ENCODE measurements around the gene SORBS1.

The SORBS1 gene

DNA sequence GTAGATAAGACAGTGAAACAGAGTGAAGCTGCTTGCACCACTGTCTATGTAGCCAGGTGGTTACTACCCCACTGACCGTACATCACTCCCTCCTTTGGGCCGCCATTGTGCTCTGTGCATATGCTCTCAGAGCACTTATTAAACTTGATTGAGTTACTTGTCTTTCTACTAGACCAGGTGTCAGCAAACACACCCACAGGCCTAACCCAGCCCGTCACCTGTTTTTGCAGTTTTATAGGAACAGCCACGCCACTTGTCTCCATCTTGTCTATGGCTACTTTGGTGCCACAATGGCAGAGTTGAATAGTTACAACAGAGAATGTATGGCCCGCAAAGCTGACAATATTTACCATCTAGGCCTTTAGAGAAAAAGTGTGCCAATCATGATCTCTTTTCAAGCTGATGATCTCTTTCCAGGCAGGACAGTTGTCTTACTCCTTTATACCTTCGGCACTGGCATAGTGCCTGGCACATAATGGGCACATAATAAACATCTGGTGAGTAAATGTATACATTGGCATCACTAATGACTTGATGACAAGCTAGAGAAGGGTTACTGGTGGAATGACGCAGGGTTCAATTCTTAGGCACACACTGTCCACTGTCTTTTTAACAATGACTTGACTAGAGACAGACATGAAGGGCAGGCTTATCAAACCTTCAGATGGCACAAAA lies 36.7 kb downstream of the SORBS1 start:
- no peak overlapping the region for H4K8ac ChIP-seq (ENCODE audit: low read depth, low read length)
- no peak overlapping the region for H3K56ac ChIP-seq (ENCODE audit: low read length)
- no peaks in the 10 kb centered on the region for H3K36me3 ChIP-seq (ENCODE audit: control insufficient read depth, insufficient read depth, low read length)
- no peaks in the 10 kb centered on the region for H3K4me1 ChIP-seq (ENCODE audit: control insufficient read depth, low read depth, low read length)
- H3K4ac ChIP-seq (ENCODE audit: low read depth, low read length) = no peak overlapping the region
- no CpG with 5 or more reads among the region's 7 CpGs for WGBS (ENCODE audit: extremely low coverage, insufficient coverage, low lambda C conversion rate)
- H2BK120ac ChIP-seq (ENCODE audit: low read depth, low read length) = no peak overlapping the region
- no peak overlapping the region for H3K18ac ChIP-seq (ENCODE audit: low read length)
- no peaks in the 10 kb centered on the region for H3K79me2 ChIP-seq (ENCODE audit: control insufficient read depth, insufficient read depth, low read length)
- no peak overlapping the region for H2AK5ac ChIP-seq (ENCODE audit: low read length)
- no peak overlapping the region for H2BK5ac ChIP-seq (ENCODE audit: low read length)
- H3K27me3 ChIP-seq (ENCODE audit: insufficient read depth, low read length, poor library complexity) = no peaks in the 10 kb centered on the region
- H3K4me3 ChIP-seq (ENCODE audit: low read length) = no peak overlapping the region
- no peak overlapping the region for H3K4me2 ChIP-seq (ENCODE audit: low read length)
- H3K79me1 ChIP-seq (ENCODE audit: low read length) = peaks cover 5% of the 10 kb centered on the region
- no peak overlapping the region for H2BK15ac ChIP-seq (replicated peaks; ENCODE audit: low read depth)
- H3K9ac ChIP-seq (ENCODE audit: low read length) = no peak overlapping the region
- H4K5ac ChIP-seq (ENCODE audit: low read length) = no peak overlapping the region
- DNase-seq = no peak
- H3K23ac ChIP-seq (ENCODE audit: low read length) = no peak overlapping the region
- no peak overlapping the region for H3K27ac ChIP-seq (ENCODE audit: low read depth, low read length)

DNA sequence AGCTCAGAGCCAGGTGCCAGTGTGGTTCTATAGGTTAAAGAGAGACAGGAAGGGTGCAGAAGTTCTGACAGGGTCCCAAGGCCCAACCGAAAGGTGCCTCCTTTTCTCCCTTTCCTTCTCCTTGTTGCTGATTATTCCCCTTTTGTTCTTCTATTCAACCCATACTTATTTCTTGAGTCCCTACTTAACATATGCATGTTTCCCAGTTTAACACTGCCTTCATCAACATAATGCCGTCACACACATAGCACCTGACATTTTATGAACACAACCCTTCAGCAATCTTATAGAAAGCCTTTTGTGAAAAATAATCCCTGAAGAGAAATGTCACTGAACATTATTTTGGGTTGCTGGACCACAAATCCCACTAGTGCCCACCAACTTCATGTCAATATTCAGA lies 39.1 kb downstream of the SORBS1 start:
- no peak overlapping the region for H3K4ac ChIP-seq (ENCODE audit: low read depth, low read length)
- H3K18ac ChIP-seq (ENCODE audit: low read length) = no peak overlapping the region
- H3K4me2 ChIP-seq (ENCODE audit: low read length) = no peak overlapping the region
- H3K79me1 ChIP-seq (ENCODE audit: low read length) = peaks cover 6% of the 10 kb centered on the region
- no peak overlapping the region for H2BK120ac ChIP-seq (ENCODE audit: low read depth, low read length)
- no peak overlapping the region for H3K4me3 ChIP-seq (ENCODE audit: low read length)
- WGBS (ENCODE audit: extremely low coverage, insufficient coverage, low lambda C conversion rate) = no CpG with 5 or more reads among the region's 2 CpGs
- H3K27me3 ChIP-seq (ENCODE audit: insufficient read depth, low read length, poor library complexity) = no peaks in the 10 kb centered on the region
- no peak overlapping the region for H4K8ac ChIP-seq (ENCODE audit: low read depth, low read length)
- no peak overlapping the region for H3K23ac ChIP-seq (ENCODE audit: low read length)
- no peak overlapping the region for H2AK5ac ChIP-seq (ENCODE audit: low read length)
- H3K79me2 ChIP-seq (ENCODE audit: control insufficient read depth, insufficient read depth, low read length) = no peaks in the 10 kb centered on the region
- no peak overlapping the region for H4K5ac ChIP-seq (ENCODE audit: low read length)
- H3K9ac ChIP-seq (ENCODE audit: low read length) = no peak overlapping the region
- no peak overlapping the region for H3K56ac ChIP-seq (ENCODE audit: low read length)
- no peak for DNase-seq
- no peak overlapping the region for H2BK5ac ChIP-seq (ENCODE audit: low read length)
- H3K4me1 ChIP-seq (ENCODE audit: control insufficient read depth, low read depth, low read length) = peaks cover 3% of the 10 kb centered on the region
- no peaks in the 10 kb centered on the region for H3K36me3 ChIP-seq (ENCODE audit: control insufficient read depth, insufficient read depth, low read length)
- H2BK15ac ChIP-seq (replicated peaks; ENCODE audit: low read depth) = no peak overlapping the region
- H3K27ac ChIP-seq (ENCODE audit: low read depth, low read length) = no peak overlapping the region

DNA sequence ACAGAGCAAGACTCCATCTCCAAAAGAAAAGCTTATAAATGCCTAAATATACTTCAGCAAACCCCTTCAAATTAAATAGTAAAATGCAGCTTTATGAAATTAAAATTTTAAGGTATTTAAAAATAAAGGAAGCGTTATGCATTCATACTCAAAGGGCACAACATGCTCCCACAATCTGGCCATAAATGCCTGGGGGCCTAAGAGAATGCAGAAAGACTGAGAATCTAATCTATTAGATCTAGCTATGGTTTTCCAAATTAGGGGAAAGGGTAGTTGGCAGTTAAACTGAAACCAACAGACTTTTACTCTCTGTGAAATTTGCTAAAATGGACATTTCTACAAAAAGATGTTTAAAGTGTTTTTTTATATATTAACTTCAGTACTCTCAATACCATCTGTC lies 40.6 kb downstream of the SORBS1 start:
- Histone ChIP-seq H3K27ac (ENCODE audit: low read depth, low read length) (no peak overlapping the region), H3K4me3 (ENCODE audit: low read length) (no peak overlapping the region), H3K4me1 (ENCODE audit: control insufficient read depth, low read depth, low read length) (peaks cover 3% of the 10 kb centered on the region), H2AK5ac (ENCODE audit: low read length) (no peak overlapping the region), H3K36me3 (ENCODE audit: control insufficient read depth, insufficient read depth, low read length) (no peaks in the 10 kb centered on the region), H3K56ac (ENCODE audit: low read length) (no peak overlapping the region), H3K79me2 (ENCODE audit: control insufficient read depth, insufficient read depth, low read length) (no peaks in the 10 kb centered on the region), H3K27me3 (ENCODE audit: insufficient read depth, low read length, poor library complexity) (no peaks in the 10 kb centered on the region), H4K5ac (ENCODE audit: low read length) (no peak overlapping the region), H3K4ac (ENCODE audit: low read depth, low read length) (no peak overlapping the region), H3K23ac (ENCODE audit: low read length) (no peak overlapping the region), H3K18ac (ENCODE audit: low read length) (no peak overlapping the region), H4K8ac (ENCODE audit: low read depth, low read length) (no peak overlapping the region), H2BK5ac (ENCODE audit: low read length) (no peak overlapping the region), H2BK15ac (replicated peaks; ENCODE audit: low read depth) (no peak overlapping the region), H2BK120ac (ENCODE audit: low read depth, low read length) (no peak overlapping the region), H3K9ac (ENCODE audit: low read length) (no peak overlapping the region), H3K79me1 (ENCODE audit: low read length) (peaks cover 6% of the 10 kb centered on the region), H3K4me2 (ENCODE audit: low read length) (no peak overlapping the region)
- WGBS (ENCODE audit: extremely low coverage, insufficient coverage, low lambda C conversion rate) = no CpG with 5 or more reads among the region's 1 CpG
- DNase-seq = no peak

DNA sequence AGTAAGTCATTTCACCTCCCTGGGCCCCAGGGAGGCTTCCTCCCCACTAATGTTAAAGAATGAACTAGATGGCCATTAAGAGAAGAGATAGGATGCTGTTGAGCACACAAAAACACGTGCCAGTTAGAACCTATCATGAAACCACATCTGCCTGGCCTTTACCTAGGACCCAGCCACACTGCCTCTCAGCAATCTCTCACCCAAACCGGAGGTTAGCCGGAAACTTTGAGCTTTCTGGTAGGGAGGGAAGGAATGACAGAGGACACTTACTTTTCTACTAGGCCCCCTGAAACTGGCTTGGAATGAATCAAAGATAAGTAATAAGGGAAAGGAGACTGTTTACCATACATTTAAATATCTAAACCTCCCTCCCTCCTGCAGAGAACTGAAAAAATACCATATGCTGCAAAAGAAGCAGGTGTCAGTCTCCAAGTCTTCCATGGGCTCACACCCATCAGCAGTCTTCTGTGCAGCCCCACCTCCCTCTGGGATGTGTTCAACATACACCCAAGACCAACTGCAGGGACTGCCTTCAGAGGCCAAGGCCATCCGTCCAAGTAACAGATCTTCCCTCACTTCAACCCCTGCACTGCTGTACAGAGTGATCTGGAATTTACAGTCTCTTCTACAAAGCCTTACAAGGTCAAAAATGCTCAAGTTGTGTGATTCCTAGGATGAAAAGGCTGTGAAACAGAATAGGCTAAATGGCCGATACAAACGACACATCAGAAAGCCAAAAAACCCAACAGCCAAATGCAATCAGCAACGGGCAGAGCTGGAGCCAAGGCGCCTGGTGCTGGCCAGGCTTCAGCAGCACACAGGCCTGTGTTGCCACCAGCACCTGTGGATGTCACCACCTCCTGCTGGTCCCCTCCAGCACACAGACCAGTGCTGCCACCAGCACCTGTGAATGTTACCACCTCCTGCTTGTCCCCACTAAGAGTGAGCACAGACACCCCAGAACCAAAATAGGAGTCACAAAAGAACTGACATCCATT lies 42.4 kb downstream of the SORBS1 start:
- Histone ChIP-seq H3K18ac (ENCODE audit: low read length) (no peak overlapping the region), H3K36me3 (ENCODE audit: control insufficient read depth, insufficient read depth, low read length) (no peaks in the 10 kb centered on the region), H3K4me2 (ENCODE audit: low read length) (no peak overlapping the region), H3K4me1 (ENCODE audit: control insufficient read depth, low read depth, low read length) (peaks cover 3% of the 10 kb centered on the region), H3K27ac (ENCODE audit: low read depth, low read length) (no peak overlapping the region), H3K56ac (ENCODE audit: low read length) (no peak overlapping the region), H2BK5ac (ENCODE audit: low read length) (no peak overlapping the region), H2AK5ac (ENCODE audit: low read length) (no peak overlapping the region), H3K79me2 (ENCODE audit: control insufficient read depth, insufficient read depth, low read length) (no peaks in the 10 kb centered on the region), H3K9ac (ENCODE audit: low read length) (no peak overlapping the region), H3K4ac (ENCODE audit: low read depth, low read length) (no peak overlapping the region), H2BK15ac (replicated peaks; ENCODE audit: low read depth) (no peak overlapping the region), H4K8ac (ENCODE audit: low read depth, low read length) (no peak overlapping the region), H3K4me3 (ENCODE audit: low read length) (no peak overlapping the region), H3K27me3 (ENCODE audit: insufficient read depth, low read length, poor library complexity) (no peaks in the 10 kb centered on the region), H4K5ac (ENCODE audit: low read length) (no peak overlapping the region), H3K79me1 (ENCODE audit: low read length) (peaks cover 5% of the 10 kb centered on the region), H2BK120ac (ENCODE audit: low read depth, low read length) (no peak overlapping the region), H3K23ac (ENCODE audit: low read length) (no peak overlapping the region)
- WGBS (ENCODE audit: extremely low coverage, insufficient coverage, low lambda C conversion rate) = no CpG with 5 or more reads among the region's 8 CpGs
- DNase-seq = no peak

DNA sequence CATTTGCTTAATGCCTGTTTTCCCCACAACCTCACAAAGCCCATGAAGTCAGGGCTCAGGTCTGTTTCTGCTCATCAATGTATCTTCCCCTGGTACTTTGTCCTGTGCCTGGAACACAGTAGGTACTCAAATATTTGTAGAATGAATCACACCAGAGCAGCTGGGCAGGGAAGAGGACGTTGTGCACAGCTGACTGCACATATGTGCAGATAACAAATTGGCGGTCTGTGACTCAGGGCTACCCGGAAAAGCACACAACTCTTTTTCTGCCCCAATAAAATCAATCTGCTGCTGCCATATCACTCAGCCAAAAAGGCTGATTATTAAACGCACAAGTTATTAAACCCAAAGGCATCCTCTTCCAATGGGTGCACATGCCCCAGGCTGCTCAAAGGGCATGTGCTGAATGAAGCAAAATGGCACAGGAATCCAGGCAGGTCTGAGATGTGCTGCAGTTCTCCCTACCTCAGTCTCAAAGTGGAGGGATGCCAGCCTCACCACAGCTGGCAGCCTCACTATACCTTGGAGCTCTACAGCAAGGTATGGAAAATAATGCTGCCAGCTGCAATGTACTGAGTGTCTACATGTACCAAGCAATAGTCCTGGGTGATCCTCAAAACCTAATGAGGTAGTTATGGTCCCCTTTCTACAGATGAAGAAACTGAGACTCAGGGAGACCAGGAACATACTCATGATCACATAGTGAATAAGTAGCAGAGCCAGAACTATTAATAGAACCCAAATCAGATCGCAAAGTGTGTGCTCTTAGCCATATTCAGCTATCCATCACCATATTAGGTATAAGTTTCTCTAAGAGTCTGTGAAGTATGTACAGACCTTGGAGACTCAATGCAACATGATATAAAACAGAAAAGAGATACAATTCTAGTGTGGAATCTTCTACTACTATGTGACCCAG lies 43.4 kb downstream of the SORBS1 start:
- no peak overlapping the region for H3K27ac ChIP-seq (ENCODE audit: low read depth, low read length)
- no peak for DNase-seq

More for the DNA sequence above, 43.4 kb downstream of the SORBS1 start:
- H3K4me3 ChIP-seq (ENCODE audit: low read length) = no peak overlapping the region
- no peak overlapping the region for H3K23ac ChIP-seq (ENCODE audit: low read length)
- H3K27me3 ChIP-seq (ENCODE audit: insufficient read depth, low read length, poor library complexity) = no peaks in the 10 kb centered on the region
- H3K36me3 ChIP-seq (ENCODE audit: control insufficient read depth, insufficient read depth, low read length) = no peaks in the 10 kb centered on the region
- peaks cover 3% of the 10 kb centered on the region for H3K4me1 ChIP-seq (ENCODE audit: control insufficient read depth, low read depth, low read length)
- no peak overlapping the region for H3K56ac ChIP-seq (ENCODE audit: low read length)
- no peak overlapping the region for H2AK5ac ChIP-seq (ENCODE audit: low read length)
- no peak overlapping the region for H3K4me2 ChIP-seq (ENCODE audit: low read length)
- H2BK15ac ChIP-seq (replicated peaks; ENCODE audit: low read depth) = no peak overlapping the region
- H4K5ac ChIP-seq (ENCODE audit: low read length) = no peak overlapping the region
- H3K4ac ChIP-seq (ENCODE audit: low read depth, low read length) = no peak overlapping the region
- no peaks in the 10 kb centered on the region for H3K79me2 ChIP-seq (ENCODE audit: control insufficient read depth, insufficient read depth, low read length)
- H2BK120ac ChIP-seq (ENCODE audit: low read depth, low read length) = no peak overlapping the region
- WGBS (ENCODE audit: extremely low coverage, insufficient coverage, low lambda C conversion rate) = no CpG with 5 or more reads among the region's 5 CpGs
- no peak overlapping the region for H4K8ac ChIP-seq (ENCODE audit: low read depth, low read length)
- H3K18ac ChIP-seq (ENCODE audit: low read length) = no peak overlapping the region
- no peak overlapping the region for H2BK5ac ChIP-seq (ENCODE audit: low read length)
- peaks cover 5% of the 10 kb centered on the region for H3K79me1 ChIP-seq (ENCODE audit: low read length)
- no peak overlapping the region for H3K9ac ChIP-seq (ENCODE audit: low read length)

Measured in mesendoderm (in vitro differentiated cells).